NB4 (cell line): ENCODE measurements around the gene TMED10.

ENCODE experiments used
- MYC ChIP-seq: IDR thresholded peaks from 2 replicates; pipeline ENCODE4 v1.6.1; 2011; ENCODE audit warnings: low read depth, low read length
- POLR2A ChIP-seq: IDR thresholded peaks from 2 replicates; pipeline ENCODE4 v1.6.1; 2011; ENCODE audit warnings: mild to moderate bottlenecking; ENCODE audit not compliant: insufficient read length; ENCODE audit errors: extremely low read depth
- TF ChIP-seq, protein P1 (sequence below): IDR thresholded peaks from one replicate; pipeline ENCODE4 v1.5.1; 2012; ENCODE audit warnings: low read depth, low read length
- TF ChIP-seq, protein P2 (sequence below): IDR thresholded peaks from 2 replicates; pipeline ENCODE4 v1.6.1; 2011; ENCODE audit warnings: low read depth, low read length

DNA sequence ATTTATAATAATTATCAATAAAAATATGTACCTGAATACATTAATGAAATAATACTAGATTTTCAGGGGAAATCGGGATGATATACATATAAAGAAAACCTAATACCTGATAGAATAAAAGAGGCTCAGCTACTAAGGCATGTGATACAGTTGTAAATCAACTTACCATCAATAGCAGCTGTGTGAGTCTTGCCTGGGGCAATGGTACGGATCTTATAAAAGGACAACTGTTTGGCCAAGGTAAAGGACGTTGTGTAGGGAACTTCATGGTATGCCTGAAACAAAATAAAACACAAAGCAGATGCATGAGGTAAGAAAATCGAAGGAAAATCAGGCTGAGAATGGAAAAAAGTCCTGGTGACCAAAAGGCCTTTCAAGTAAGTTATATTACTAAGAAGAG lies 74.9 kb downstream of the TMED10 start:
- TF ChIP-seq POLR2A (no peak), MYC (no peak)
- TF ChIP-seq, protein P1, sequence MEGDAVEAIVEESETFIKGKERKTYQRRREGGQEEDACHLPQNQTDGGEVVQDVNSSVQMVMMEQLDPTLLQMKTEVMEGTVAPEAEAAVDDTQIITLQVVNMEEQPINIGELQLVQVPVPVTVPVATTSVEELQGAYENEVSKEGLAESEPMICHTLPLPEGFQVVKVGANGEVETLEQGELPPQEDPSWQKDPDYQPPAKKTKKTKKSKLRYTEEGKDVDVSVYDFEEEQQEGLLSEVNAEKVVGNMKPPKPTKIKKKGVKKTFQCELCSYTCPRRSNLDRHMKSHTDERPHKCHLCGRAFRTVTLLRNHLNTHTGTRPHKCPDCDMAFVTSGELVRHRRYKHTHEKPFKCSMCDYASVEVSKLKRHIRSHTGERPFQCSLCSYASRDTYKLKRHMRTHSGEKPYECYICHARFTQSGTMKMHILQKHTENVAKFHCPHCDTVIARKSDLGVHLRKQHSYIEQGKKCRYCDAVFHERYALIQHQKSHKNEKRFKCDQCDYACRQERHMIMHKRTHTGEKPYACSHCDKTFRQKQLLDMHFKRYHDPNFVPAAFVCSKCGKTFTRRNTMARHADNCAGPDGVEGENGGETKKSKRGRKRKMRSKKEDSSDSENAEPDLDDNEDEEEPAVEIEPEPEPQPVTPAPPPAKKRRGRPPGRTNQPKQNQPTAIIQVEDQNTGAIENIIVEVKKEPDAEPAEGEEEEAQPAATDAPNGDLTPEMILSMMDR: no peak
- TF ChIP-seq, protein P2, sequence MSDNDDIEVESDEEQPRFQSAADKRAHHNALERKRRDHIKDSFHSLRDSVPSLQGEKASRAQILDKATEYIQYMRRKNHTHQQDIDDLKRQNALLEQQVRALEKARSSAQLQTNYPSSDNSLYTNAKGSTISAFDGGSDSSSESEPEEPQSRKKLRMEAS: no peak
